Measurements from ENCODE around the gene FRMPD2.

FRMPD2 gene, protein sequence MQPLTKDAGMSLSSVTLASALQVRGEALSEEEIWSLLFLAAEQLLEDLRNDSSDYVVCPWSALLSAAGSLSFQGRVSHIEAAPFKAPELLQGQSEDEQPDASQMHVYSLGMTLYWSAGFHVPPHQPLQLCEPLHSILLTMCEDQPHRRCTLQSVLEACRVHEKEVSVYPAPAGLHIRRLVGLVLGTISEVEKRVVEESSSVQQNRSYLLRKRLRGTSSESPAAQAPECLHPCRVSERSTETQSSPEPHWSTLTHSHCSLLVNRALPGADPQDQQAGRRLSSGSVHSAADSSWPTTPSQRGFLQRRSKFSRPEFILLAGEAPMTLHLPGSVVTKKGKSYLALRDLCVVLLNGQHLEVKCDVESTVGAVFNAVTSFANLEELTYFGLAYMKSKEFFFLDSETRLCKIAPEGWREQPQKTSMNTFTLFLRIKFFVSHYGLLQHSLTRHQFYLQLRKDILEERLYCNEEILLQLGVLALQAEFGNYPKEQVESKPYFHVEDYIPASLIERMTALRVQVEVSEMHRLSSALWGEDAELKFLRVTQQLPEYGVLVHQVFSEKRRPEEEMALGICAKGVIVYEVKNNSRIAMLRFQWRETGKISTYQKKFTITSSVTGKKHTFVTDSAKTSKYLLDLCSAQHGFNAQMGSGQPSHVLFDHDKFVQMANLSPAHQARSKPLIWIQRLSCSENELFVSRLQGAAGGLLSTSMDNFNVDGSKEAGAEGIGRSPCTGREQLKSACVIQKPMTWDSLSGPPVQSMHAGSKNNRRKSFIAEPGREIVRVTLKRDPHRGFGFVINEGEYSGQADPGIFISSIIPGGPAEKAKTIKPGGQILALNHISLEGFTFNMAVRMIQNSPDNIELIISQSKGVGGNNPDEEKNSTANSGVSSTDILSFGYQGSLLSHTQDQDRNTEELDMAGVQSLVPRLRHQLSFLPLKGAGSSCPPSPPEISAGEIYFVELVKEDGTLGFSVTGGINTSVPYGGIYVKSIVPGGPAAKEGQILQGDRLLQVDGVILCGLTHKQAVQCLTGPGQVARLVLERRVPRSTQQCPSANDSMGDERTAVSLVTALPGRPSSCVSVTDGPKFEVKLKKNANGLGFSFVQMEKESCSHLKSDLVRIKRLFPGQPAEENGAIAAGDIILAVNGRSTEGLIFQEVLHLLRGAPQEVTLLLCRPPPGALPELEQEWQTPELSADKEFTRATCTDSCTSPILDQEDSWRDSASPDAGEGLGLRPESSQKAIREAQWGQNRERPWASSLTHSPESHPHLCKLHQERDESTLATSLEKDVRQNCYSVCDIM (N-terminal part only)

GRCh38 chr10:48274636-48275035, at the start of gene FRMPD2:
Gene FRMPD2 (minus strand): TSS chr10:48274696. CDS start chr10:48274567, 129 bp downstream.
- DNase-seq (ENCODE audit: low read depth, low spot score), result no peak

GRCh38 chr10:48322017-48322416, 47.5 kb upstream of the FRMPD2 start:
- no peak for DNase-seq (ENCODE audit: low read depth, low spot score)

DNA sequence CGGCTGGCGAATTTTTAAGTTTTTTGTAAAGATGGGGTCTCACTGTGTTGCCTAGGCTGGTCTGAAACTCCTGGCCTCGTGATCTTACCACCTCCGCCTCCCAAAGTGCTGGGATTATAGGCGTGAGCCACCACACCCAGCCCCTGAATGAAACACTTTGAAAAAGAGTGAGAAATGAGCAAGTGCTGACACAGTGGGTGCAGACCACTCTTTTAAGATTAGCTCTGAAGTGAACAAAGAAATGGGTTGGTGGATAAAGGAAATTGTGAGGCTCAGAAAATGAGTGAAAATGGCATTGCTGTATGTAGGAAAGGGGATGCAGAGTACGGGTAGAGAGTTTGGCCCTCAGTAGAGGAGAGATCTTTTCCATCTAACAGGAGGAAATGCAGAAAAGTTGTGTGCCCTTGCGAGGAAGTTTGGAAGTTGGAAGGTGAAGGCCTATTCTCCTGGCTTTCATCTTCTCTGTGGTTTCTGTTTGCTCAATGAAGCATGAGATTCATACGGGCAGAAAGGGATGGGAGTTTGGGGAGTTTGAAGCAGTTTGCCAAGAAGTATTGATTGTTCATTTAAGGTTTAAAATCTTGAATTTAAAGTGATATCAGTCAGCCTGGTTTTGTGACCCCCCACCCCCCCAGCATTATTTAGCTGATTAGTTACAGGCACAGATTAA, 43.0 kb upstream of the FRMPD2 start:
- DNase-seq (ENCODE audit: low read depth, low spot score), result no peak

GRCh38 chr10:48316236-48316635, 41.7 kb upstream of the FRMPD2 start:
- no peak for DNase-seq (ENCODE audit: low read depth, low spot score)

GRCh38 chr10:48314107-48314506, 39.6 kb upstream of the FRMPD2 start:
- DNase-seq (ENCODE audit: low read depth, low spot score), result no peak

DNA sequence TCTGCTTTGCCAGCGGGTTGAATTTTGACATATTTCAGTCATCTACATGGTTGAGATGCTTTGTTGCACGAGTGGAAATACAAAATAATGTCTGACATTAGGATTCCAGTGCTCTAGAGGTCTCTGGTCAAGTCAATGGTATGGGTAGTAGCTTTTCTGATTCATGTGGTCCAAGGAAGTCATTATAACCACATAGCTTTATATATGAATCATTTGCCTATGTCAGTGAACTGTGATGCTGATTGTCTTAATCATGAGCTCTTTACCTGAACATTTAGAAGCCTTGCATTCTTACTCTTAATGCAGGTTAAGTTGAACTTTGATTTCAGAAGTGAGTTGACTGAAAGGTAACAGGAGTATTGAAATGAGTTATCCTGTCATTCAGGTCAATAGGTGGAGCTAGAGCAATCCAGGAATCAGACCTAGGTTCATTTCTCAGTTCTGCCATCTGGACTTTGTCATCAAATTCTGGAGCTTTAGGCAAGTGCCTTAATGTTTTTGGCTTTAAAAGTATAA, 35.3 kb upstream of the FRMPD2 start:
- no peak for DNase-seq (ENCODE audit: low read depth, low spot score)

- no peak for DNase-seq (ENCODE audit: low read depth, low spot score)
Observed at GRCh38 chr10:48307711-48308018, 33.2 kb upstream of the FRMPD2 start.

DNA sequence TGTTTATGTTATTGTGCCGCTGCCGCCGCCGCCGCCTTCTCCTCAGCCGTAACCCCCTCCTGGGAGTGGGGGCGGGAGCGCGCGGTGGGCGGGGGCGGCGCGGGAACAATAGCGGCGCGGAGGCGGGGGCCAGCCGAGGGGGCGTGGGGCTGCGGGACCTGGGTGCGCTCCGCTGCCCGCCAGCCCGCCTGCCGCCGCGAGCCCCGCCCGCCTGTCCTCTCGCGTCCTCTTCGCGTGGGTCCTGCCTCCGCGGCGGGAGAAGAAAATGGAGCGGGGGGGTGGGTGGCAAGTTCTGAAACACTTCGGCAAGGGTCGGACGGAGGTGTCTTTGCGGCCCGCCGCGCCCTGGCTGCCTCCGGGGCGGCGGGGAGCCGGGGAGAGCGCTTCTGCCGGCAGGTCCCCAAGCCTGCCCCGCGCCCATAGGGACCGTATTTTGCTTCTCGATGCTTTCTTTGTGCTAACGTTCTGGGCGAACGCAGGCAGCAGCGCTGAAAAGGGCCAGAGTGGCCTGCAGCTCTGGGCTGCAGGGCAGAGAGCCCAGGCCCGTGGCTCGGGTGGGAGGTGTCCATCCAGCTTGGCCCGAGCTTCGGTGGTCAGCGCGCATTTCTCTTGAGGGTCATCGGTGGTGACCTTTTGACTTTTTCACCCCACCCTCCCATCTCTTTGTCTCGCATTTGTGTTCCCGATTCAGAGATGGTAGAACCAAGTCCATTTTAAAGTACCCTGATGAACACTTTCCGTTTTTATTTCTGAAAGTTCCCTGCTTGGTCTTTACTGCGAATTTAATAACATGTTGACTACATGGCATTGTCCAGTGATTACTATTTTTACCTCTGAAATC, 32.6 kb upstream of the FRMPD2 start:
- no peak for DNase-seq (ENCODE audit: low read depth, low spot score)

DNA sequence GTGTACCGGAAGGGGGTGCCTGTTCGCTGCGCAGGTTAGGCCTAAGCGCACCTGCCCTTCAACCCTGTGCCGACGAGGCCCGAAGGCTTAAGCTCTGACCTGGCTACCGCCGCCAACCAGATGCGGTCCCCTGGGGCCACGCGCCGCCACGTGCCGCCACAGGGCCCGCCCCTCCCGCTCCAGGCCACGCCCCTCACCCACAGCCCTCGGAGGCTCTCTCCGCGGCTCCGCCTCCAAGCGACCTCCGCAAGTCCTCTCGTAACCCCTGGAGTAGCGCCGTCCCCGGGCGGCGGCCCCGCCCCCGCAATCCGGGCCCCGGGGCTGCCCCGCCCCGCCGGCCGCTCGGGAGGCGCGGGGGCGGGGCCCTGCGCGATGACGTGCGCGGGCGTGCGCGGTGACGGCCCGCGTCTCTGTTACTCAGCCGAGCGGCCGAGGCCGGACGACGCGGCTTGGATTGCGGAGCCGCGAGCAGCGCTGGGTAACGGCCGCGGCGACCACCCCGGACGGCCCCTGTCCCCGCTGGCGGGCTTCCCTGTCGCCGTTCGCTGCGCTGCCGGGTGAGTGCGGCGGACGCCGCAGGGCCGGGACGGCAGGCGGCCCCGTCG, 31.9 kb upstream of the FRMPD2 start, which contains the start of gene MAPK8:
Gene MAPK8 (plus strand): TSS at position 413 of the 605 bp plus-strand sequence. CDS start 94,984 bp downstream, outside the sequence.
- peak; percentile 71 for DNase-seq (ENCODE audit: low read depth, low spot score)

GRCh38 chr10:48305905-48306264, 31.4 kb upstream of the FRMPD2 start:
- no peak for DNase-seq (ENCODE audit: low read depth, low spot score)

DNA sequence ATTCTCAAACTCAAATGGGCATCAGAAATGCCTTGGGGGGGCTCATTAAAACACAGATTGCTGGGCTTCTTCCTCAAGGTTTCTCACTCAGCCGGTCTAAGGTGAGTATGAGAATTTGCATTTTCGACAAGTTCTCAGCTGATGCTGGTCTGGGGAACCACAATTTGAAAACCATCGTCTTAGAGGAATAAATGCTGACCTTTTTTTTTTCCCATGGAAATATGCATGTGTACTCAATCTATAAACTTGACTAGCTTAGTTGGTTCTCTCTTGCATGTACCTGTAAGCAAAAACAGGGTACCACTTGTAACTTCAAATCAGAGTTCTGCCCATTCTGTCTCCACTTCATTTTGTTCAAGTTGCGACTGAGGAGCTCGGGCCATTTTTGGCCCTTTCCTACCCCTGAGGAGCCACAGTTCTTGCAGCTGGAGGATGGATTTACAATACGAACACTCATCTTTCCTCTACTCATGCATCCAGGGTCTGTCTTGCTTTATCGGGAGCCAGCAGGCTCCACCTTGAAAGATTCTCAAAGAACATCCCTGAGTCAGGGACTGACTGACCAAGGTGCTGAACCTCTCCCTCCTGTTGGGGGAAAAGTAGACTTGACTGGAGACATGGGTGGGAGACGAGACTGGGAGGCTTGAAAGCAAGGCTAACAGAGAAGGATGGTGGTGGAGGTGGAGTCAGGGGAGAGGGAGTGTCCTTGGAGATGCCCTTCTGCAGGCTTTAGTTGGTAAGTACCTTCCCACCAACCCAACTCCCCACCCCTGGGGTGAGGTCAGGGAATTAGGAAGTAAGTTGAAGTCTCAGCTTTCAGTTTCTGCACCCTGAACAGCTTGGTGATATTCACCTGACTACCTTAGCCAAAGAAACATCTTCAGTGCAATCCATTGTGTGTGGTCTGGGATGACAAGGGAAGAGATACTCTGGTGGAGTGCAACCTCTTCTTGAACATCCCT, 28.3 kb upstream of the FRMPD2 start:
- DNase-seq (ENCODE audit: low read depth, low spot score), result no peak

DNA sequence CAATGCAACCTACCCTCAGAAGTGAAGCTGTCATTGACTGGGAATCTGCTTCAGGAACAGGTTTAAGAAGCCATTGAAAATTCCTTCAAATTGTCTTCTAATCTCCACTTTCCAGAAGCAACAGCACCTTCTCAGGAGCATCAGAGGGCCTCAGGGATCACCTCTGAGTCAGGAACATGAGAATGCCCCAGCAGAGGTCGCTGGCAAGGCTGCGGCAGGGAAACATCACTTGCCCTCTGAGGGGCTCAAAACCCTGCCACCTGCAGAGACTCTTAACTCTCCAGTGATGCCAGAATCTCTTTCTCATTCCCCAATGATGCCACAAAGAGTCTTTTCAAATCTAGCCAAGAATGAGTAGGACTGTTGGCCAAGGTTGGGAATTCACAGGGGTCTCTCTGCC, 26.1 kb upstream of the FRMPD2 start:
- DNase-seq (ENCODE audit: low read depth, low spot score), result no peak

DNA sequence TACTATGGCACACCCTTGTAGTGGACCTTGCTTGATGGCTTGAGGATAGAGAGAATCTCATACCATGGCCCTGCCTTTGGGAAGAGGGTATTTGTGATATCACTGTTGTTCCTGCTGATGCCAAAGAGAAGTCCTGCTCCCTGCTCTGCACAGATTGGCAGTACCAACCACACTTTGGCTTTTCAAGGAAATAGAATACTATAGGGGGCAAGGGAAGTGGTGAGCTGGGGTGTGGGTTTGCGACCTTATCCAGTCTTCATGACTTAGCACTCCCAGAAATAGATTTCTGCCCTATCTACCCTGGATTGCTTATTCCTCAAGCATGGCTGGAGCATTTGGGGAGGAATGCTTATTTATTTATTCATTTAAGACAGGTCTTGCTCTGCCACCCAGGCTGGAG, 25.2 kb upstream of the FRMPD2 start:
- no peak for DNase-seq (ENCODE audit: low read depth, low spot score)

DNA sequence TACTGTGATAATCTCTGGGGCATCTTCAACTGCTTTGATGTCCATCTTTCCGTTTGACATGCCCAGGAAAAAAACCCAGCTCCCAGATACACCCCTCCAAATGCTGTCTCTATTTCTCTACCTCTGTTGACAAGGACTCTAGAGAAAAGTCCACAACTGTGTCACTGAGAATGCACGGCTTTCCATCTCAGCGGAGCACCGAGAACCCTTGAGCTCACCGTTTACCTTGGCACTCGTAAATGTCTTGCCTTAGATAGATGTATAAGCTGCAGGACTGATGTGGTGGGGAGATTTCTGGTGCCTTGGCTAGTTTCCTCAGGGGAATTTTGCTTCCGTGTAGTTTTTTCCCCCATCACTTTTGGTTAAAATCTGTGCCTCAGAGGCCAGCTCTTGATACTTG, 24.6 kb upstream of the FRMPD2 start:
- no peak for DNase-seq (ENCODE audit: low read depth, low spot score)

DNA sequence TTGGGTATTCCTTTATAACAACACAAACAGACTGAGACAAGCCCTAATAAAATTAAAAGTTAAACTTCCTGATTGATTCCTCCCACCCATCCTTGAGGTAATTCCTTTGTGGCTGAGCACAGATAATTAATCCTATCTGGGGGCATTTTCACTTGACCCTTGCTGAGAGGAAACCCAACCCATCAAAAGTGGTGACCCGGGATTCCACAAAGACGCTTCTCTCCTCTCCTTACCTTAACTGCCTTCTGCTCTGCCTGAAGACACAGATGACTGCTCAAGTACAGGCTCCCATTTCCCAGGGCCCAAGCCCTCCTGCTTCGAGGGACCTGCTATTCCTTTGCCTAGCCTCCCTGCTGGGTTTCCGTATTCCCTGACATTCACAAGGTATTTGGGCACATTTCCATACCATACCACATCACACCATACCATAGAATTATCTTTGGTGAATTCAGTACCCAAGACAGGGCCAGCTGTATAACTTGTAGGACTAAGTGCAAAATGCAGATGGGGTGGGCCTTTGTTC, 22.1 kb upstream of the FRMPD2 start:
- DNase-seq (ENCODE audit: low read depth, low spot score), result no peak

DNA sequence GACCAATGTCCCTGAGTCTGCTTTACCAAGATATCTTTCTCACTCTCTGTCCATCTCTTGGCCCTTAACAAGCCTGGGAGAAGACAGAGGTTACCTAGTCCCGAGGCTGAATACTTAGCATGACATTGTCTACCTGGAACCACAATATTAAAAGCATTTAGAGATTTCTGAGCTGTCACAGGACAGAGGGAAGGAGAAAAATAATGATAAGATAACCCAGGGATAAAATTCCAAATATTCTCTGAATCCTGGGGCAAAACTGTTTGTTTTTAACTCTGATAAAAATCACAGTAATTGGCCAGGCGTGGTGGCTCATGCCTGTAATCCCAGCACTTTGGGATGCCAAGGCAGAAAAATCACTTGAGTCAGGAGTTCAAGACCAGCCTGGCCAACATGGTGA, 19.9 kb upstream of the FRMPD2 start:
- no peak for DNase-seq (ENCODE audit: low read depth, low spot score)

- no peak for DNase-seq (ENCODE audit: low read depth, low spot score)
Observed at GRCh38 chr10:48292616-48293015, 18.1 kb upstream of the FRMPD2 start.

DNA sequence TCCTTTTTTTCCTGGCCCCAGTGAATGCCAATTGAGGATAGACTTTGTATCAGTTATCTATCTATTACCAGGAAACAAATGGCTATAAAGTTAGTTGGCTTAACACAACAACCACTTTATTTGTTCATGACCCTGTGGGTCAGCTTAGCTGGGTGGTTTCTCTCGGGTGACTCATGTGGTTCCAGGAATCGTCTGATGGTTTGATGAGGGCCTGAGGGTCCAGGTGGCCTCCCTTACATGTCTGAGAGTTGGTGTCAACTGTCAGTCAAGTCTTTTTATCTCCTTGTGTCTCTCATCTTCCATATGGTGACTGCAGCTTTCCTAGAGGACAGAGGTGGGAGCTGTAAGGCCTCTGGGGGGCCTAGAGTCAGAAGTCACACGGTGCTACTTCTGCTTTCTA, 16.7 kb upstream of the FRMPD2 start:
- DNase-seq (ENCODE audit: low read depth, low spot score), result no peak
